KMS-11 (cell line): ENCODE data around the gene KDM5A.

Experiments
- H2AFZ ChIP-seq: fragments of 200-600 bp; sonication (generic); 2 replicates; pipeline ENCODE4 v1.6.1; 2016; ENCODE audit warnings: antibody characterized with exemption, mixed run types, low read depth
- H3K27ac ChIP-seq: fragments of 200-600 bp; sonication (generic); 2 replicates; pipeline ENCODE4 v1.6.1; 2016; ENCODE audit warnings: mild to moderate bottlenecking, mixed run types
- H3K27me3 ChIP-seq: fragments of 200-600 bp; sonication (generic); 2 replicates; pipeline ENCODE4 v1.6.1; 2017; ENCODE audit warnings: mild to moderate bottlenecking, low read depth, mixed run types, moderate library complexity; ENCODE audit not compliant: insufficient read depth
- H3K36me3 ChIP-seq: fragments of 200-600 bp; sonication (generic); 2 replicates; pipeline ENCODE4 v1.6.1; 2017; ENCODE audit warnings: mild to moderate bottlenecking, mixed run types; ENCODE audit not compliant: insufficient read depth
- H3K4me1 ChIP-seq: fragments of 200-600 bp; sonication (generic); 2 replicates; pipeline ENCODE4 v1.6.1; 2016; ENCODE audit warnings: mild to moderate bottlenecking, low read depth, mixed run types; ENCODE audit not compliant: poor library complexity, severe bottlenecking
- H3K4me2 ChIP-seq: fragments of 200-600 bp; sonication (generic); 2 replicates; pipeline ENCODE4 v1.7.0; 2016; ENCODE audit warnings: mild to moderate bottlenecking, mixed run types
- H3K4me3 ChIP-seq: fragments of 200-600 bp; sonication (generic); IDR thresholded peaks from 2 replicates; pipeline ENCODE4 v1.6.1; 2017; ENCODE audit warnings: low read depth, low read length, mixed read lengths; ENCODE audit not compliant: insufficient read depth
- H3K79me2 ChIP-seq: fragments of 200-600 bp; sonication (generic); 2 replicates; pipeline ENCODE4 v1.6.1; 2016; ENCODE audit warnings: low read depth, mixed run types; ENCODE audit not compliant: insufficient read depth
- H3K9ac ChIP-seq: fragments of 200-600 bp; sonication (generic); 2 replicates; pipeline ENCODE4 v1.6.1; 2016; ENCODE audit warnings: mild to moderate bottlenecking, mixed run types
- H4K20me1 ChIP-seq: fragments of 200-600 bp; sonication (generic); 2 replicates; pipeline ENCODE4 v1.6.1; 2016; ENCODE audit warnings: mild to moderate bottlenecking, mixed run types; ENCODE audit not compliant: insufficient read depth
- CTCF ChIP-seq: fragments of 200-600 bp; sonication (generic); conservative IDR thresholded peaks from 2 replicates; pipeline ENCODE4 v1.6.1; 2017; ENCODE audit warnings: low read depth, mild to moderate bottlenecking, antibody characterized with exemption, low read length, moderate library complexity, mixed read lengths

KDM5A gene

GRCh38 chr12:288687-289086 is 100.4 kb downstream of the KDM5A start:
- TF ChIP-seq CTCF, result no peak
- Histone ChIP-seq H3K9ac (no peak overlapping the region), H3K27ac (no peak overlapping the region), H3K4me3 (no peak overlapping the region), H3K4me1 (peaks cover 6% of the 10 kb centered on the region), H4K20me1 (no peaks in the 10 kb centered on the region), H3K4me2 (no peak overlapping the region), H3K36me3 (peaks cover 11% of the 10 kb centered on the region; the same call in 1 of the 2 replicates), H2AFZ (no peak overlapping the region), H3K27me3 (no peaks in the 10 kb centered on the region), H3K79me2 (no peaks in the 10 kb centered on the region)

GRCh38 chr12:286531-287300 is 102.4 kb downstream of the KDM5A start:
- H2AFZ ChIP-seq, result no peak overlapping the region
- no peaks in the 10 kb centered on the region for H3K79me2 ChIP-seq
- TF ChIP-seq CTCF, result no peak
- H3K9ac ChIP-seq, result no peak overlapping the region
- peaks cover 4% of the 10 kb centered on the region; the same call in 1 of the 2 replicates for H3K36me3 ChIP-seq
- no peak overlapping the region for H3K27ac ChIP-seq
- H3K4me3 ChIP-seq, result no peak overlapping the region
- H3K4me1 ChIP-seq, result peaks cover 6% of the 10 kb centered on the region
- H3K4me2 ChIP-seq, result no peak overlapping the region
- no peaks in the 10 kb centered on the region for H3K27me3 ChIP-seq
- H4K20me1 ChIP-seq, result no peaks in the 10 kb centered on the region

- no peaks in the 10 kb centered on the region for H3K36me3 ChIP-seq
- H3K4me3 ChIP-seq, result no peak overlapping the region
- H3K4me2 ChIP-seq, result no peak overlapping the region
- no peak for TF ChIP-seq CTCF
- H3K27me3 ChIP-seq, result no peaks in the 10 kb centered on the region
- H3K9ac ChIP-seq, result no peak overlapping the region
- no peak overlapping the region for H3K27ac ChIP-seq
- peaks cover 10% of the 10 kb centered on the region for H3K4me1 ChIP-seq
- H2AFZ ChIP-seq, result no peak overlapping the region
- H3K79me2 ChIP-seq, result no peaks in the 10 kb centered on the region
- H4K20me1 ChIP-seq, result no peaks in the 10 kb centered on the region
Measured at GRCh38 chr12:278046-278445, 111.1 kb downstream of the KDM5A start.

GRCh38 chr12:275812-276211 is 113.3 kb downstream of the KDM5A start:
- H3K4me1 ChIP-seq, result peaks cover 10% of the 10 kb centered on the region
- TF ChIP-seq CTCF, result no peak
- H3K27ac ChIP-seq, result no peak overlapping the region
- H3K36me3 ChIP-seq, result no peaks in the 10 kb centered on the region
- H3K79me2 ChIP-seq, result no peaks in the 10 kb centered on the region
- no peak overlapping the region for H3K4me2 ChIP-seq
- no peaks in the 10 kb centered on the region for H3K27me3 ChIP-seq
- H3K4me3 ChIP-seq, result no peak overlapping the region
- no peak overlapping the region for H2AFZ ChIP-seq
- no peak overlapping the region for H3K9ac ChIP-seq
- H4K20me1 ChIP-seq, result no peaks in the 10 kb centered on the region
